ENCODE results near the gene C3orf52.

Gene C3orf52

GRCh38 chr3:112042842-112043280 lies 43.3 kb upstream of the C3orf52 start:
- Histone ChIP-seq H3K4me1 (ENCODE audit: insufficient read depth, low read length) (peaks cover 12% of the 10 kb centered on the region), H3K27ac (ENCODE audit: low read length) (no peak overlapping the region), H3K36me3 (ENCODE audit: insufficient read depth, low read length) (no peaks in the 10 kb centered on the region), H3K9ac (ENCODE audit: low read depth, low read length) (no peak overlapping the region), H3K9me3 (ENCODE audit: insufficient read depth, low read length, severe bottlenecking) (no peaks in the 10 kb centered on the region), H3K4me3 (ENCODE audit: low read depth in 1 of 2, low read length in 2 of 2) (no peak overlapping the region), H2AFZ (ENCODE audit: low read depth, low read length) (peak overlapping the region; percentile 71), H3K79me2 (ENCODE audit: insufficient read depth, low read length) (no peaks in the 10 kb centered on the region), H4K20me1 (ENCODE audit: insufficient read depth, low read length) (no peaks in the 10 kb centered on the region), H3K27me3 (ENCODE audit: insufficient read depth, low read length, poor library complexity) (no peaks in the 10 kb centered on the region), H3K4me2 (ENCODE audit: insufficient read depth, low read length) (no peak overlapping the region)
- no peak for DNase-seq
- TF ChIP-seq EZH2 (IDR thresholded peaks at IDR 0.05; ENCODE audit: borderline replicate concordance, low read depth, low read length, severe bottlenecking) = no peak
- TF ChIP-seq CTCF (IDR thresholded peaks at IDR 0.05; ENCODE audit: borderline replicate concordance, extremely low read depth, low read length, poor library complexity, severe bottlenecking) = no peak
- ATAC-seq (ENCODE audit: insufficient read depth, low read depth) = no peak

GRCh38 chr3:112043621-112044201 lies 42.5 kb upstream of the C3orf52 start:
- H3K9me3 ChIP-seq (ENCODE audit: insufficient read depth, low read length, severe bottlenecking) = no peaks in the 10 kb centered on the region
- H3K27me3 ChIP-seq (ENCODE audit: insufficient read depth, low read length, poor library complexity) = no peaks in the 10 kb centered on the region
- ATAC-seq (ENCODE audit: insufficient read depth, low read depth) (peak; percentile 99), DNase-seq (peak; percentile 69)
- H3K4me3 ChIP-seq (ENCODE audit: low read depth in 1 of 2, low read length in 2 of 2) = peak overlapping the region in 1 of 2 experiments; percentile 34; a peak in 1 of 4 replicates
- no peak overlapping the region for H3K9ac ChIP-seq (ENCODE audit: low read depth, low read length)
- no peaks in the 10 kb centered on the region for H4K20me1 ChIP-seq (ENCODE audit: insufficient read depth, low read length)
- H3K4me2 ChIP-seq (ENCODE audit: insufficient read depth, low read length) = peak overlapping the region; percentile 58
- H2AFZ ChIP-seq (ENCODE audit: low read depth, low read length) = peak overlapping the region; percentile 71
- H3K27ac ChIP-seq (ENCODE audit: low read length) = no peak overlapping the region
- H3K36me3 ChIP-seq (ENCODE audit: insufficient read depth, low read length) = no peaks in the 10 kb centered on the region
- H3K4me1 ChIP-seq (ENCODE audit: insufficient read depth, low read length) = peaks cover 12% of the 10 kb centered on the region
- peak; percentile 90 for TF ChIP-seq CTCF (IDR thresholded peaks at IDR 0.05; ENCODE audit: borderline replicate concordance, extremely low read depth, low read length, poor library complexity, severe bottlenecking)
- no peak for TF ChIP-seq EZH2 (IDR thresholded peaks at IDR 0.05; ENCODE audit: borderline replicate concordance, low read depth, low read length, severe bottlenecking)
- no peaks in the 10 kb centered on the region for H3K79me2 ChIP-seq (ENCODE audit: insufficient read depth, low read length)

GRCh38 chr3:112046599-112046998 lies 39.6 kb upstream of the C3orf52 start:
- ATAC-seq (ENCODE audit: insufficient read depth, low read depth) (no peak), DNase-seq (no peak)
- no peak overlapping the region for H2AFZ ChIP-seq (ENCODE audit: low read depth, low read length)
- no peaks in the 10 kb centered on the region for H3K36me3 ChIP-seq (ENCODE audit: insufficient read depth, low read length)
- TF ChIP-seq EZH2 (IDR thresholded peaks at IDR 0.05; ENCODE audit: borderline replicate concordance, low read depth, low read length, severe bottlenecking) = no peak
- TF ChIP-seq CTCF (IDR thresholded peaks at IDR 0.05; ENCODE audit: borderline replicate concordance, extremely low read depth, low read length, poor library complexity, severe bottlenecking) = no peak
- H3K4me3 ChIP-seq (ENCODE audit: low read depth in 1 of 2, low read length in 2 of 2) = no peak overlapping the region
- H3K9ac ChIP-seq (ENCODE audit: low read depth, low read length) = no peak overlapping the region
- H3K4me1 ChIP-seq (ENCODE audit: insufficient read depth, low read length) = peaks cover 12% of the 10 kb centered on the region
- no peaks in the 10 kb centered on the region for H3K79me2 ChIP-seq (ENCODE audit: insufficient read depth, low read length)
- no peak overlapping the region for H3K27ac ChIP-seq (ENCODE audit: low read length)
- no peak overlapping the region for H3K4me2 ChIP-seq (ENCODE audit: insufficient read depth, low read length)
- peaks cover 4% of the 10 kb centered on the region for H3K27me3 ChIP-seq (ENCODE audit: insufficient read depth, low read length, poor library complexity)
- H4K20me1 ChIP-seq (ENCODE audit: insufficient read depth, low read length) = no peaks in the 10 kb centered on the region
- H3K9me3 ChIP-seq (ENCODE audit: insufficient read depth, low read length, severe bottlenecking) = no peaks in the 10 kb centered on the region
